Esophagus squamous epithelium (tissue), 5 donors: ENCODE results near the gene R3HDM4. TPM values are rescaled to one million over a fixed set of nuclear protein-coding genes. Genes with fewer than 3 reads are reported as not detected.
A peak's percentile ranks its signal among the peaks of the same experiment; 100 is the strongest.

Source experiments
- DNase-seq: peaks from one replicate; lab custom pipeline; 2025; lab: John Stamatoyannopoulos, UW
- H3K27ac ChIP-seq, 4 donors: fragments of 200-600 bp; sonication (generic); one replicate each; pipeline ENCODE4 v1.5.1; 2016 to 2019; ENCODE audit warnings: mild to moderate bottlenecking in 1 of 4
- H3K27me3 ChIP-seq, 4 donors: fragments of 200-600 bp; sonication (generic); 1 replicate in 3 of 4; 2 replicates in 1 of 4; pipeline versions ENCODE4 v1.5.1 to v1.6.0; 2017 to 2021; ENCODE audit warnings: antibody characterized with exemption in 1 of 4
- H3K36me3 ChIP-seq, 3 donors: fragments of 200-600 bp; sonication (generic); one replicate each; pipeline ENCODE4 v1.5.1; 2016 to 2019
- H3K4me1 ChIP-seq, 3 donors: fragments of 200-600 bp; sonication (generic); one replicate each; pipeline ENCODE4 v1.5.1; 2017 to 2019
- H3K4me3 ChIP-seq, 4 donors: fragments of 200-600 bp; sonication (generic); 1 replicate in 3 of 4; 2 replicates in 1 of 4; pipeline ENCODE4 v1.5.1; 2016 to 2019; ENCODE audit warnings: mild to moderate bottlenecking in 2 of 4, moderate library complexity in 1 of 4
- H3K9me3 ChIP-seq, 3 donors: fragments of 200-600 bp; sonication (generic); one replicate each; pipeline ENCODE4 v1.5.1; 2016 to 2019
- CTCF ChIP-seq, 6 experiments: fragments of 450-650 bp in 4 of 6; fragments of 200-600 bp in 2 of 6; sonication (generic) in 2 of 6; IDR thresholded peaks; one replicate each; pipeline ENCODE4 v1.5.1; 2016 to 2019; ENCODE audit warnings: antibody characterized with exemption in 6 of 6, mild to moderate bottlenecking in 4 of 6, moderate library complexity in 4 of 6
- POLR2A ChIP-seq, 4 donors: fragments of 450-650 bp; IDR thresholded peaks; one replicate each; pipeline ENCODE4 v1.6.1; 2017; ENCODE audit warnings: antibody characterized with exemption in 4 of 4, mild to moderate bottlenecking in 4 of 4, moderate library complexity in 3 of 4
- WGBS, 2 donors: methylation state at CpG; one replicate each; pipeline ENCODE4 v1.1.5; 2018; 5-methylcytosine and 5-hydroxymethylcytosine counted together
- intact Hi-C: fragments of 100-400 bp; cut with DNase I; formaldehyde crosslinking; loops from one replicate; pipeline ENCODE4 v1.15.0; 2022
- total RNA-seq, 4 donors: library from RNA; depleted of rRNA; stranded (reverse); fragments of >200 nt; gene quantifications; one replicate each; pipeline ENCODE4 v1.1.0, GENCODE V29; 2016
- donor health status: DM: yes; HTN: yes; CAD: no.

Gene R3HDM4
- total RNA-seq, 4 donors from 2014 or later, result 42.9 to 83.7 (median 62.4) TPM

GRCh38 chr19:876089-876488, 36.9 kb downstream of the R3HDM4 start:
- peaks cover 20 to 71% (median 26%) of the 10 kb centered on the region in 3 donors for H3K36me3 ChIP-seq
- H3K27ac ChIP-seq, result no peak overlapping the region
- H3K4me3 ChIP-seq, result no peak overlapping the region
- DNase-seq, result no peak
- no peaks in the 10 kb centered on the region for H3K27me3 ChIP-seq
- TF ChIP-seq POLR2A (IDR thresholded peaks at IDR 0.05), result no peak
- WGBS, 2 donors, result 85 to 87% methylated on average over 8 to 16 of the region's 18 CpGs
- no peaks in the 10 kb centered on the region for H3K9me3 ChIP-seq
- intact Hi-C loops, result no loop called here
- H3K4me1 ChIP-seq, result peaks cover 8 to 29% (median 11%) of the 10 kb centered on the region in 3 donors

- WGBS, 2 donors, result 88 to 94% methylated on average over 17 to 21 of the region's 28 CpGs
- H3K36me3 ChIP-seq, result peaks cover 21 to 71% (median 28%) of the 10 kb centered on the region in 3 donors
Observed at GRCh38 chr19:875265-875879, 37.6 kb downstream of the R3HDM4 start.

GRCh38 chr19:873561-874041, 39.4 kb downstream of the R3HDM4 start:
- TF ChIP-seq CTCF (IDR thresholded peaks at IDR 0.05) (no peak), POLR2A (IDR thresholded peaks at IDR 0.05) (no peak)
- WGBS, 2 donors, result 100% methylated on average over 2 of the region's 22 CpGs; no CpG with 5 or more reads in 1 of the 2 donors
- no peaks in the 10 kb centered on the region for H3K9me3 ChIP-seq
- intact Hi-C loops, result no loop called here
- peak overlapping the region in 3 of 4 donors; percentile 44 to 70 (median 62) for H3K27ac ChIP-seq
- peaks cover 21 to 67% (median 27%) of the 10 kb centered on the region in 3 donors for H3K36me3 ChIP-seq
- peaks cover 25 to 54% (median 25%) of the 10 kb centered on the region in 3 donors for H3K4me1 ChIP-seq
- H3K4me3 ChIP-seq, result no peak overlapping the region
- DNase-seq, result no peak
- H3K27me3 ChIP-seq, result no peaks in the 10 kb centered on the region

More at GRCh38 chr19:875265-875879, 37.6 kb downstream of the R3HDM4 start:
- Histone ChIP-seq H3K27me3 (no peaks in the 10 kb centered on the region), H3K9me3 (no peaks in the 10 kb centered on the region), H3K4me1 (peaks cover 8 to 36% (median 11%) of the 10 kb centered on the region in 3 donors), H3K4me3 (no peak overlapping the region), H3K27ac (peak overlapping the region in 1 of 4 donors; percentile 70)
- intact Hi-C loops, result no loop called here
- DNase-seq, result no peak
- TF ChIP-seq POLR2A (IDR thresholded peaks at IDR 0.05) (no peak), CTCF (IDR thresholded peaks at IDR 0.05) (no peak)

GRCh38 chr19:873084-873483, 39.9 kb downstream of the R3HDM4 start:
- no peak for TF ChIP-seq POLR2A (IDR thresholded peaks at IDR 0.05)
- no peak for TF ChIP-seq CTCF (IDR thresholded peaks at IDR 0.05)
- H3K27me3 ChIP-seq, result no peaks in the 10 kb centered on the region
- H3K4me1 ChIP-seq, result peaks cover 25 to 59% (median 27%) of the 10 kb centered on the region in 3 donors
- WGBS, 2 donors, result 40 to 100% methylated on average over 1 of the region's 13 CpGs
- intact Hi-C loops, result no loop called here
- DNase-seq, result peak; percentile 56
- no peak overlapping the region for H3K4me3 ChIP-seq
- H3K9me3 ChIP-seq, result no peaks in the 10 kb centered on the region
- peaks cover 22 to 72% (median 30%) of the 10 kb centered on the region in 3 donors for H3K36me3 ChIP-seq
- H3K27ac ChIP-seq, result peak overlapping the region in 3 of 4 donors; percentile 44 to 73 (median 49)

- WGBS, 2 donors, result 37 to 48% methylated on average over 8 to 18 of the region's 27 CpGs
- H3K4me1 ChIP-seq, result peaks cover 25 to 60% (median 27%) of the 10 kb centered on the region in 3 donors
- H3K27ac ChIP-seq, result peak overlapping the region; percentile 49 to 77 (median 71)
- peak; percentile 39 for DNase-seq
- H3K27me3 ChIP-seq, result no peaks in the 10 kb centered on the region
- H3K4me3 ChIP-seq, result peak overlapping the region in 1 of 4 donors; percentile 35
- no peaks in the 10 kb centered on the region for H3K9me3 ChIP-seq
- intact Hi-C loops, result no loop called here
- H3K36me3 ChIP-seq, result peaks cover 23 to 78% (median 36%) of the 10 kb centered on the region in 3 donors
- TF ChIP-seq CTCF (IDR thresholded peaks at IDR 0.05), result no peak
- TF ChIP-seq POLR2A (IDR thresholded peaks at IDR 0.05), result no peak
Observed at GRCh38 chr19:872266-872951, 40.6 kb downstream of the R3HDM4 start.
